GM08714 (cell line): ENCODE measurements around the gene SCAMP2.

ENCODE experiments used
- H3K4me3 ChIP-seq: fragments of 200-500 bp; sonication (Bioruptor generic); 2 replicates; pipeline ENCODE4 v1.5.1; 2014; ENCODE audit warnings: mild to moderate bottlenecking, low read length, inconsistent platforms
- ZNF274 ChIP-seq: IDR thresholded peaks from 2 replicates; pipeline ENCODE4 v1.6.1; 2012; ENCODE audit warnings: mild to moderate bottlenecking, low read depth, low read length

Gene SCAMP2

DNA sequence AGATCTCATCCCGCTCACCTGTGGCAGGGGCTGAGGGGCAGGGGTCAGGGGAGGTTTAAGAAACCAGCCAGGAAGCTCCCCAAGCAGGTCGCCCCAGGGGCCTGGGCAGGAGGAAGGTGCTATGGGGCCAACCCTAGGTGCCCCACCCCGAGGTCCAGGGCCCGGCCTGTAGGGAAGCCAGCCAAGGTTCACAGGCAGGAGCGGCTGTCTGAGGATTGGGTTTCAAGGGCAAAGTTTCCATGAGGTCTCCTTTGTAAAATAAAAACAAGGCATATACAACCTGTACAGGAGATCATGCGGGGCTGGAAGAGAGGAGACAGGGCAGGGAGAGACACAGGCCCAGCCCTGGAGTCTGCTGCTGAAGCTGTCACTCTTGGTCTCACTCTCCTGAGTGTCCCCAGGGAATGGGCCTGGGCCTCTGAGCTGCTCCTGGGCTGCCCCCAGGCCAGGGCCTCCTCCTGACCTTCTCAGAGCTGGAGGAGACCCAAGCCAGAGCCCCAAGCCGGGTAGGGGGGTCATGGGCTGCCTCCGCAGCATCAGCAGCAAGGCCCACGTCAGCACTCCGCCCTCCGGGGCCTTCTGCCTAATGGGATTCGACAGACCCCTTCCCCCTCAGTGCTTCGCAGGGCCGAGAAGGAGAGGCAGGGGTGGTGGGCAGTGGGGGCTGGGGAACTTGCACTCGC lies 41.2 kb downstream of the SCAMP2 start:
- TF ChIP-seq ZNF274 = no peak
- H3K4me3 ChIP-seq = no peak overlapping the region

DNA sequence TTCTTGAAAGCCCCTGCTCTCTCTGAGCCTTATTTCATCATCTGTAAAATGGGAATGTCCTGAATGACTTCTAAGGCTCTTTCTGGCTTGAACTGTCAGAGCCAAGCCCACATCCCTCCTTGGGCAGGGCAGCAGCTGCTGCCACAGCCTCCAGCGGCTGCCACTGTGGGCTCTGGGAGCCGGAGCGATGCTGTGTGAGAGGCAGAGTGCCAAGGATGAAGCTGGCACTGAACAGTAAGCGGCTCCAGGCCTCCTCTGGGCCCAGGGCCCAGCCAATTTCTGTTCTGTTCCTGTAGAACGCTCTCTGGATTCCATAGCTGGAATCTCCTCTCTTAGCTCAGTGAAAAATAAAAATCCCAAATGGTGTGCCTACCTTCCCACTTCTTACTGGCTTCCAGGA lies 42.3 kb downstream of the SCAMP2 start:
- TF ChIP-seq ZNF274 = no peak
- H3K4me3 ChIP-seq = no peak overlapping the region

DNA sequence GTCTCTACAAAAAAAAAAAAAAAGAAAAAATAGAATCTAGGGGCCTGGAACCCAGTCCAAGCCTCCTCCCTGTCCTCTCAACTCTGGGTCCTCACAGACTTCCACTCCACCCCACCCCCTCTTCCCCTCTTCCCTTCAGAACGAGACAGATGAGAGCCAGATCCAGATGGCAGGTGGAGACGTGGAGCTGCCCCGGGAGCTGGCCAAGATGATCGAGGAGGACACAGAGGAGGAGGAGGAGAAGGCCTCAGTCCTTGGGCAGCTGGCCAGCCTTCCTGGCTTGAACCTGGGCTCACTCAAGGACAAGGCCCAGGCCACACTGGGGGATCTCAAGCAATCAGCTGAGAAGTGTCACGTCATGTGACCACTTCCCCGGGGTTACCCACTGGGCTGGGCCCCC lies 43.2 kb downstream of the SCAMP2 start:
- H3K4me3 ChIP-seq = no peak overlapping the region
- no peak for TF ChIP-seq ZNF274

DNA sequence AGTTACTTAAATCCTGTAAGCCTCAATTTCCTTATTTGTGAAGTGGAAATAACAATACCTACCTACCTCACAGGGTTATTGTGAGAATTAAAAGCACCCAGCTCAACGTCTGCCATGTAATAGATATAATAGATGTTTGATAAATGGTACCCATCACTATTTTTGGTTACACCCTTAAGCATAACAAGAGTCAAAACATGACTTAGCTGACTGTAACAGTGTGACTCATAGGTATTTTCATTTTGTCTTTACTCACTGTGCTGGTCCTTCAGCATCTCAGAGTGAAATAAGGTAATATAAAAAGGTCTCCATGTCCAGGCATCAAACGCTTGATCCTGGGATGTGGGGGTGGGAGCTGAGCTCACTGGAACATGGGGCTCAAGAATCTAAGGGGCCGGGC lies 43.7 kb downstream of the SCAMP2 start:
- TF ChIP-seq ZNF274 = no peak
- no peak overlapping the region for H3K4me3 ChIP-seq

DNA sequence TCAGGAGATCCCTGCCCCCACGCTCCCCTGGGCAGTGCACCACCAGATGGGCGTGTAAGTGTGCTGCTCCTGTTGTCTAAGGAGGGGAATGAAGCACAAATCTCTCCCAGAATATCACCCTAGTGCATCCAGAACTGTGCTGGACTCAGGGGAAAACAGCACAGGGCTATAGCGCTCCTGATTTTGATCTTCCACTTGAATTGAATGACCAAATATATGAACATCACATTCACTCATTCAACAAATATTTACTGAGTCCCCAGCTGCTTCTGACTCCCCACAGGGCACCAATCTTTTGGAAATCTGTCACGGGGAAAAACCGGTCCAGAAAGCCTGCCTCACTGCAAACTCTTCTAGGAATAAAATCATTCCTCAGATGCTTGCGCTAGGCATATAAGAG lies 44.3 kb downstream of the SCAMP2 start:
- no peak overlapping the region for H3K4me3 ChIP-seq
- TF ChIP-seq ZNF274 = no peak

DNA sequence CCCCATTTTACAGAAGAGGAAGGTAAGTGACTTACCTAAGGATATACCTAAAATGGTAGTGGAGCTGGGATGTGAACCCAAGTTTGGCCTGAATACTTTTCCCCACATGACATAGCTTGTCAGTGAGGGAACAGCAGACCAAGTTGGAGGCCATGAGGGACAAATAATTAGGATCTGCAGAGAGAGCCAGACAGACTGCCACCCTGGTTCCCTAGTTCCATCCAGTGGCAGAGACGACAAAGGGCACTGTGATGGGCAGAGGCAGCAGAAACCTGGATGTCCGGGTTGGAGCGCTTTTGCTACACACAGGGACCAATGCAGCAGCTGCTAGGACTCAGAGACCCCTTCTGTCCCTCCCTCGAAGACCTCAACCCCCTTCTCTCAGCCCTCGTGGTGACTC lies 45.6 kb downstream of the SCAMP2 start:
- no peak for TF ChIP-seq ZNF274
- H3K4me3 ChIP-seq = no peak overlapping the region

DNA sequence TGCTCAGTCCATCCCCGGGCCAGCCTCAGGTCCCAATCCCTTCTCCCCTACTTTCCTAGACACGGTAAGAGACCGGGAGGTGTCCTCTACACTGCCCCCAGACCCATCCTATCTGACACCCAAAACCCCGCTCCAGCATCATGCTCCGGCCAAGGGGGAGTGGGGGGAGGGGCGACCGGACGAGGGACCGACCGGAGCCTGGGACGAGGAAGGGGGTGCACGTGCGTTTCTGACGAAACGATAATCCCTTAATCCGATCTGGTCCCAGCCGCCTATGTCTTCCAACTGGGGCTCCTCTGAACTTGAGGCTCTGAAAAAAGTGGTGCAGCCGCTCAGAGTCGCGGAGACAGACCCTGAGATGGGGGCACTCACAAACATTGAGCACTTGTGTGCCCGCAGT lies 46.2 kb downstream of the SCAMP2 start:
- TF ChIP-seq ZNF274 = no peak
- no peak overlapping the region for H3K4me3 ChIP-seq

DNA sequence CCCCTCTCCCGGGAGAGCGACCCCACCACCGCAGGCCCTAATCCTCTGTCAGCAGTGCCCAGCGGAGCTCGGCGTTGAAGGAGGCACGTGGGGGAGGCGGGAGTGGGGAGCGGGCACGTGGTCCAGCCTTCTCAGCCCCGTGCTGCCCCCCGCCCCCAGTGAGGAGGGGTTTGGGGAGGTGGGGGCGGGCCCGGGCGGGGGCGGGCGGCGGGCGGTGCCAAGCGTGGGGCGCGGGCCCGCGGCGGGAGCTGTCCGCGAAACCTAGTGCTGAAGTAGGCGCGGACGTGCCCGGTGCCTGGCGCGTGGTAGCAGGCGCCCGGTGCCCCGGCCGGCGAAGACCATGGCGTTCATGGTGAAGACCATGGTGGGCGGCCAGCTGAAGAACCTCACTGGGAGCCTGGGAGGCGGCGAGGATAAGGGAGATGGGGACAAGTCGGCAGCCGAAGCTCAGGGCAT lies 46.8 kb downstream of the SCAMP2 start, which contains the start of gene CPLX3:
Gene CPLX3, plus strand, starts transcription at position 264 of the 456 bp plus-strand sequence. Its CDS starts 77 bp downstream, at position 341.
- TF ChIP-seq ZNF274 = no peak
- no peak within 1 kb of the TSS for H3K4me3 ChIP-seq

DNA sequence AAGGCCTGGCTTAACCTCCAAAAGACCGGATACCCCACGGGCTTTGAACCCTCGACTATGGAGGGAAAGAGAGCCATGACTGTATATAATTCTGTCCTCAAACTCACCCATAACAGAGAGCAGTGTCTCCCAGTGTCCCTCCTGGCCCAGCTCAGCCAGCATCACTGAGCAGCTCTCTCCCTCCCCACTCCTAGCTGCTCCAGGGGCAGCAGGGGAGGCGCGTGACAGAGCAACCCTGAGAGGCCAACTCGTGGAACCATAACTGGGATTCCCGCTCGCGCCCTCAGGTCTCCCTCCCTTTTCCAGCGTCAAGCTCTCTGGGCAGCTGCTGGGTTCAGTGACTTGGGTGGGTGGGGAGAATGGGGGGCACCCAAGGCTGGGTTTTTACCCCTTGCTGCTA lies 47.3 kb downstream of the SCAMP2 start:
- TF ChIP-seq ZNF274 = no peak
- H3K4me3 ChIP-seq = no peak overlapping the region

DNA sequence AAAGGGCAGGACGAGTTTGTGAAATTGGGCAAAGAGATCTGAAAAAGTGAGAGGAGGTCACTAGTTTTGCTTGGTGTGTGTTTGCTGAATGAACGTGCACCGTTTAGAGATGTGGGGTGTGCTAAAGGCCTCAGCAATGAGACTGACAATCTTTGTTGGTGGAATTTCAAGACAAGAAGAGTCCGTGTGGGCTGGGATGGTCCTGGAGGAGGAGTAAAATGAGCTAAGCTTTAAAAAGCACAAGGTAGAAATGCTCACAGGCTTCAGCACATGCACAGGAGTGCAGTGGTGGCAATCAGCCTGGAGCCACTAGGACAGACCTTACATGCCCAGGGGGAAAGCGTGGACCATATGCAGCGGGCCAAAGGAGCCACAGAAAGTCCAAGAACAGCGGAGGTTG lies 48.2 kb downstream of the SCAMP2 start:
- no peak for TF ChIP-seq ZNF274
- H3K4me3 ChIP-seq = no peak overlapping the region

DNA sequence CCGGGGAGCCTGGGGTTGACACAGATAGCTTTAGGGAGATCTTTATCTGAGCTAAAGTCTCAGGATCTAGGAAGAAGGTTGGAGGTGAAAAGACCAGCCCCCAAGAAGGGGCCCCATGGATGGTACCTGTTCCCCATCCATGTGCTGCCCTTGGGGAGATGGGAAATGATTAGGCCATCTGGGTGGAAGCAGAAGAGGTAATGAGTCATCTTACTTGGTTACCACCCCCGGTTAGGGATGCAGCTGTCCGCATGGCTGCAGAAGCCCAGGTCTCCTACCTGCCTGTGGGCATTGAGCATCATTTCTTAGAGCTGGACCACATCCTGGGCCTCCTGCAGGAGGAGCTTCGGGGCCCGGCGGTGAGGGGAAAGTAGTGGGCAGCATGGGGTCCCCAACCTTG lies 49.8 kb downstream of the SCAMP2 start:
- H3K4me3 ChIP-seq = no peak overlapping the region
- no peak for TF ChIP-seq ZNF274

DNA sequence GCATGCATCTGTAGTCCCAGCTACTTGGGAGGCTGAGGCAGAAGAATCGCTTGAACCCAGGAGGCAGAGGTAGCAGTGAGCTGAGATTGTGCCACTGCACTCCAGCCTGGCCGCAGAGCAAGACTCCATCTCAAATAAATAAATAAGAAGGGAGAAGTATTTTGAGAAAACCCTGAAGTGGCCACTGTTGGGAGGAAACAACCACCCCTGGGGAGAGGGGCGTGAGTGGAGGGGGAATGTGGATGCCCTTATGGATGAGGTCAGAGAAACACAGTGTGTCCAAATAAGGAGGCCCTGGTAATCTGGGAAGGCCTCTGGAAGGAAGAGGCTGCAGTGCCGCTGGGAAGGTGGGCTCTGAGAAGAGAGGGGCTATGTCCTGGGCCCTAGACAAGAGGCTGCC lies 50.9 kb downstream of the SCAMP2 start:
- no peak for TF ChIP-seq ZNF274
- H3K4me3 ChIP-seq = no peak overlapping the region

DNA sequence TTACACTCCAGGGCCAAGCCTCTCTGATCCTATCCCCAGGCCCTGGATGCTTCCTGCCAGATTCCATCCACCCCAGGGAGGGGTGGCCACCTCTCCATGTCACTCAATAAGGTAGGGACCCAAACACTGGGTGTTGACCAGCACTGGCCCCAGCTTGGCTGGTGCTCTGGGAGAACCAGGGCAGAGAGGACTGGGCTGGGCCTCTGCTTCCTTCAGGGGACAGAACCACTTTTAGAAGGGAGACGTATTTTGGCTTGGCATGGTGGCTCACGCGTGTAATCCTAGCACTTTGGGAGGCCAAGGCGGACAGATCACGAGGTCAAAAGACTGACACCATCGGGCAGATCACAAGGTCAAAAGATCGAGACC lies 51.4 kb downstream of the SCAMP2 start:
- no peak overlapping the region for H3K4me3 ChIP-seq
- TF ChIP-seq ZNF274 = no peak

DNA sequence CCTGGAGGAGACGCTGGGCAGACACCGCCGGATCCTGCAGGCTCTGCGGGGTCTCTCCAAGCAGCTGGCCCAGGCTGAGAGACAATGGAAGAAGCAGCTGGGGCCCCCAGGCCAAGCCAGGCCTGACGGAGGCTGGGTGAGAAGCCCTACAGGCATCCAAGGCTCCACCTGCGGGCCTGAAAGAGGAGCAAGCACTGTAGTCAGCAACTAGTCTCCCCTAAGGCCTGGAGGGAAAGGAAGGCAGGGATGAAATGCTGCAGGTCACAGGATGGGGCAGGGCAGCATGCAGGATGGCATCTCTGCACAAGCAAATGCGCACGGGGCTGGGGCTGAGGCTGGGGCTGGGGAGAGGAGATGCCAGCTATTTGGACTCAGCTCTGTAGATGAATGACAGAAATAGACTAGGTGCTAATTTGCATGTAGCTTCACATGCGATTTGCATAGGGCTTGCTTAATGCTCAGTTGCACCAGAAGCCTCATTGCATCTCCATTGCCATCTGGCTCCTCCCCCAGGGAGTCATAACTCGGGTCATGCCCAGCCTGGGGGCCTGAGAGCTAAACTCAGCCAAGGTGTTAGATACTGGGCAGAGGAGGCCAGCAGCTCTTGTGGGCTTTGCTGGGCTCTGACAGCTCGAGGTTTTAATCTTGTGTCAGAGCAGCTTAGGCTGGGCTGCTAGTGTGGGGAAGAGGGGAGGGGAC lies 51.9 kb downstream of the SCAMP2 start:
- H3K4me3 ChIP-seq = no peak overlapping the region
- no peak for TF ChIP-seq ZNF274

DNA sequence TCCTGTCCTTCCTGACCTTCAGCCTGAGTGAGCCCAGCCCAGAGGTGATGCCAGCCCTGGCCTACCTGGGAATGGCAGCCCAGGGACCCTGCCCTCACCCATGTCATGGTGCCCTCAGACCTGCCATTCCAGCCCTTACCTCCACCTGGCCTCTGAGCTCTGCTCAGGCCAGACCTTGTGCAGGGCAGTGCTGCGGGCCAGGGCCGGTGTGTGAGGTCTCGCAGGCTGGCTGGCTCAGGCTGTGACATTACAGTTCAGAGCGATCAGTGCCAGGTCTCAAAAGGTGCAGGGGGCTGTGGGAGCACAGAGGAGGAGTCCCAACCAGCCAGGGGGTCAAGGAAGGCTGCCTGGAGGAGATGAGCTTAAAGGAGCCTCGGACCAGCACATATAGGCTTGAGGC lies 53.1 kb downstream of the SCAMP2 start:
- no peak for TF ChIP-seq ZNF274
- no peak overlapping the region for H3K4me3 ChIP-seq

DNA sequence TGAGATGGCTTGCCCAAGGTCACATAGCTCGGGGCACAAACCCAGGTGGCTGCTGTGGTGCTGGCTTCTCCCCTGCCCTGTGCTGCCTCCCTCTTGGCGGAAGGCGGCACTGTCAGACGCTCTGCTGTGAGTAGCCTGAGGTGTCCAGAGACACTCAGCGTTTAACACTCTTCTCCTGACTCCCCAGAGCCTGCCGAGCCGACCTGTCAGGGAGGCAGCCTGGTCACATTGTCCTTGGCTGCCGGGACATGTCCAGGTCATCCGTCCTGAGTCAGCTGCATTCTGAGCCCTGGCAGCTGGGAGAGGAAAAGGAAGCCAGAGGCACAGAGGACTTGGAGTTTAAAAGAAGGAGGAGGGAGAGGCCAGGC lies 55.8 kb downstream of the SCAMP2 start:
- no peak for TF ChIP-seq ZNF274
- H3K4me3 ChIP-seq = no peak overlapping the region
